Glomerular visceral epithelial cell (primary cell): ENCODE results near the gene TLR9.

ENCODE experiments used
- DNase-seq: peaks from one replicate; pipeline ENCODE4 v3.0.0-alpha.2; 2016; ENCODE audit errors: extremely low spot score

Gene TLR9

GRCh38 chr3:52232279-52233107 lies 7.0 kb upstream of the TLR9 start:
- no peak for DNase-seq

GRCh38 chr3:52231502-52232278 lies 6.2 kb upstream of the TLR9 start:
- DNase-seq, result peak; percentile 70

- DNase-seq, result no peak
These were observed 5.5 kb upstream of the TLR9 start for GRCh38 chr3:52230889-52231499.

GRCh38 chr3:52230461-52230860 lies 5.0 kb upstream of the TLR9 start:
- DNase-seq, result no peak

GRCh38 chr3:52229656-52230055 lies 4.2 kb upstream of the TLR9 start:
- no peak for DNase-seq

- no peak for DNase-seq
These were observed 3.4 kb upstream of the TLR9 start for GRCh38 chr3:52228751-52229291.

- no peak for DNase-seq
These were observed 2.8 kb upstream of the TLR9 start for GRCh38 chr3:52228266-52228665.

GRCh38 chr3:52227766-52228165 lies 2.3 kb upstream of the TLR9 start:
- no peak for DNase-seq

- DNase-seq, result no peak
These were observed 1.7 kb upstream of the TLR9 start for GRCh38 chr3:52227117-52227516.

- no peak for DNase-seq
These were observed 878 bp upstream of the TLR9 start for GRCh38 chr3:52226229-52226817.

GRCh38 chr3:52223449-52224408 lies 1.7 kb downstream of the TLR9 start:
- DNase-seq, result no peak

GRCh38 chr3:52222319-52223221 lies 2.9 kb downstream of the TLR9 start:
- DNase-seq, result no peak

GRCh38 chr3:52221563-52222318 lies 3.7 kb downstream of the TLR9 start:
- DNase-seq, result no peak

- DNase-seq, result no peak
These were observed 4.3 kb downstream of the TLR9 start for GRCh38 chr3:52221141-52221562.

GRCh38 chr3:52220380-52221026 lies 4.9 kb downstream of the TLR9 start:
- peak; percentile 73 for DNase-seq

- no peak for DNase-seq
These were observed 6.4 kb downstream of the TLR9 start for GRCh38 chr3:52218937-52219650.

- DNase-seq, result no peak
These were observed 7.0 kb downstream of the TLR9 start for GRCh38 chr3:52218454-52218853.

GRCh38 chr3:52218026-52218425 lies 7.4 kb downstream of the TLR9 start:
- DNase-seq, result no peak
